ENCODE results near the gene RPL19. TPM values are rescaled to one million over a fixed set of nuclear protein-coding genes. Genes with fewer than 3 reads are reported as not detected.
"Not testable (repeated sequence)": the region's sequence is repeated elsewhere in the genome, so short reads cannot be mapped to it uniquely, and the experiment has no call there.

Gene RPL19
- 1,018 TPM for total RNA-seq
- long read RNA-seq, transcript RPL19-201 (6 exons, 737 nt): major isoform, 278 of 291 reads
- long read RNA-seq, partial matches to known transcripts: 12 of 291 reads
- long read RNA-seq, other reads (novel, unspliced or antisense): 0 of 291 reads

GRCh38 chr17:39200070-39200879 is at the start of gene RPL19:
Gene RPL19, plus strand, starts transcription at chr17:39200283. Its CDS starts 62 bp downstream, at chr17:39200345.
- intact Hi-C loops (cut with DNase I): no loop called here
- ATAC-seq: peak; percentile 71
- peak; percentile 92 for DNase-seq (ENCODE audit: missing footprints)

- intact Hi-C loops (cut with DNase I): loop anchor here (5.0 to 10.0 kb wide), 3 partner anchors 68 to 456 kb away; partner anchors contain the start of gene PCGF2
- DNase-seq (ENCODE audit: missing footprints): no peak
- no peak for ATAC-seq
Observed at GRCh38 chr17:39150795-39151149, 49.3 kb upstream of the RPL19 start.

GRCh38 chr17:39151150-39151942 is 48.7 kb upstream of the RPL19 start, which contains the start of gene PLXDC1:
Gene PLXDC1, minus strand, starts transcription at chr17:39151637. Its CDS starts 200 bp downstream, at chr17:39151437.
- intact Hi-C loops (cut with DNase I): loop anchor here (5.0 to 10.0 kb wide), 3 partner anchors 69 to 457 kb away; partner anchors contain the start of gene PCGF2
- no peak for DNase-seq (ENCODE audit: missing footprints)

GRCh38 chr17:39151943-39152818 is 47.9 kb upstream of the RPL19 start:
- DNase-seq (ENCODE audit: missing footprints) (no peak), ATAC-seq (peak; percentile 16)
- intact Hi-C loops (cut with DNase I): loop anchor here (1.0 to 10.0 kb wide), 6 partner anchors 70 to 457 kb away; partner anchors contain the start of gene PCGF2

More at GRCh38 chr17:39151150-39151942, 48.7 kb upstream of the RPL19 start, which contains the start of gene PLXDC1:
- ATAC-seq: no peak

GRCh38 chr17:39153599-39154051 is 46.5 kb upstream of the RPL19 start:
- DNase-seq (ENCODE audit: missing footprints) (peak; percentile 92), ATAC-seq (peak; percentile 80)
- intact Hi-C loops (cut with DNase I): loop anchor here (2.0 to 10.0 kb wide), 5 partner anchors 71 to 459 kb away; partner anchors contain the start of gene PCGF2

GRCh38 chr17:39155654-39156053 is 44.4 kb upstream of the RPL19 start:
- DNase-seq (ENCODE audit: missing footprints) (no peak), ATAC-seq (no peak)
- intact Hi-C loops (cut with DNase I): loop anchor here (10.0 kb wide), 2 partner anchors 411 to 461 kb away; partner anchors contain the start of gene PCGF2

- DNase-seq (ENCODE audit: missing footprints) (no peak), ATAC-seq (no peak)
- intact Hi-C loops (cut with DNase I): loop anchor here (10.0 kb wide), 2 partner anchors 412 to 462 kb away; partner anchors contain the start of gene PCGF2
Observed at GRCh38 chr17:39156491-39156890, 43.6 kb upstream of the RPL19 start.

GRCh38 chr17:39158623-39159022 is 41.5 kb upstream of the RPL19 start:
- ATAC-seq: no peak
- intact Hi-C loops (cut with DNase I): loop anchor here (10.0 kb wide), 2 partner anchors 414 to 464 kb away; partner anchors contain the start of gene PCGF2
- no peak for DNase-seq (ENCODE audit: missing footprints)

GRCh38 chr17:39161962-39162361 is 38.1 kb upstream of the RPL19 start:
- DNase-seq (ENCODE audit: missing footprints) (no peak), ATAC-seq (no peak)
- intact Hi-C loops (cut with DNase I): no loop called here

- intact Hi-C loops (cut with DNase I): no loop called here
- DNase-seq (ENCODE audit: missing footprints) (peak; percentile 94), ATAC-seq (peak; percentile 95)
Observed at GRCh38 chr17:39164675-39165143, 35.4 kb upstream of the RPL19 start.

GRCh38 chr17:39165178-39165840 is 34.8 kb upstream of the RPL19 start:
- ATAC-seq (peak; percentile 5), DNase-seq (ENCODE audit: missing footprints) (no peak)
- intact Hi-C loops (cut with DNase I): no loop called here

GRCh38 chr17:39165841-39166349 is 34.2 kb upstream of the RPL19 start, which contains the start of gene ARL5C:
Gene ARL5C, minus strand, starts transcription at chr17:39166161. Its CDS starts 401 bp downstream, at chr17:39165760.
- no peak for DNase-seq (ENCODE audit: missing footprints)
- intact Hi-C loops (cut with DNase I): no loop called here
- no peak for ATAC-seq

- DNase-seq (ENCODE audit: missing footprints) (no peak), ATAC-seq (no peak)
- intact Hi-C loops (cut with DNase I): no loop called here
Observed at GRCh38 chr17:39166437-39167335, 33.4 kb upstream of the RPL19 start.

- intact Hi-C loops (cut with DNase I): no loop called here
- ATAC-seq (peak; percentile 42), DNase-seq (ENCODE audit: missing footprints) (no peak)
Observed at GRCh38 chr17:39167476-39167875, 32.6 kb upstream of the RPL19 start.

- ATAC-seq; intact Hi-C loops (cut with DNase I); DNase-seq (ENCODE audit: missing footprints): not testable (repeated sequence)
Observed at GRCh38 chr17:39168503-39168902, 31.6 kb upstream of the RPL19 start.

GRCh38 chr17:39169101-39169500 is 31.0 kb upstream of the RPL19 start:
- DNase-seq (ENCODE audit: missing footprints) (no peak), ATAC-seq (no peak)
- intact Hi-C loops (cut with DNase I): no loop called here

Measured in Right ventricle myocardium inferior (tissue), 1 donor.